Astrocyte of the spinal cord (primary cell): Measurements from ENCODE around the gene UTS2R.

ENCODE experiments used
- DNase-seq: peaks from one replicate; pipeline ENCODE4 v3.0.0; 2011; ENCODE audit warnings: low read depth, low spot score
- H3K4me3 ChIP-seq: 2 replicates; pipeline ENCODE4 v1.5.1; 2011; ENCODE audit warnings: low read depth, mild to moderate bottlenecking, low read length, moderate library complexity
- CTCF ChIP-seq: IDR thresholded peaks from 2 replicates; pipeline ENCODE4 v1.5.1; 2012; ENCODE audit warnings: low read depth, mild to moderate bottlenecking, low read length, inconsistent platforms
- in situ Hi-C: cut with HindIII; loops from 2 replicates; pipeline ENCODE4 v1.10.0; 2017; ENCODE audit warnings: low sequenced_read_pairs

The UTS2R gene

GRCh38 chr17:82384051-82384729 lies 12.6 kb downstream of the UTS2R start:
- in situ Hi-C loops: no loop called here
- no peak for DNase-seq
- no peak for TF ChIP-seq CTCF
- no peak overlapping the region for H3K4me3 ChIP-seq

- no peak for TF ChIP-seq CTCF
- DNase-seq: no peak
- in situ Hi-C loops: no loop called here
- H3K4me3 ChIP-seq: no peak overlapping the region
Measured at GRCh38 chr17:82384730-82385481, 13.3 kb downstream of the UTS2R start.

- TF ChIP-seq CTCF: no peak
- no peak overlapping the region for H3K4me3 ChIP-seq
- in situ Hi-C loops: no loop called here
- no peak for DNase-seq
Measured at GRCh38 chr17:82385559-82386254, 14.1 kb downstream of the UTS2R start.

GRCh38 chr17:82386255-82386831 lies 14.8 kb downstream of the UTS2R start:
- in situ Hi-C loops: no loop called here
- no peak for DNase-seq
- TF ChIP-seq CTCF: no peak
- no peak overlapping the region for H3K4me3 ChIP-seq

GRCh38 chr17:82386881-82387704 lies 15.5 kb downstream of the UTS2R start:
- DNase-seq: no peak
- no peak for TF ChIP-seq CTCF
- no peak overlapping the region for H3K4me3 ChIP-seq
- in situ Hi-C loops: no loop called here

- no peak overlapping the region for H3K4me3 ChIP-seq
- in situ Hi-C loops: no loop called here
- DNase-seq: no peak
- TF ChIP-seq CTCF: no peak
Measured at GRCh38 chr17:82387705-82388106, 16.1 kb downstream of the UTS2R start.
